Ovary (tissue), 3 donors: ENCODE results near the gene PRICKLE1.

Source experiments
- CTCF ChIP-seq, 3 donors: fragments of 450-650 bp in 2 of 3; fragments of 200-600 bp in 1 of 3; IDR thresholded peaks; one replicate each; pipeline versions ENCODE4 v1.5.1 to v1.8.0; 2016 to 2022; ENCODE audit warnings: antibody characterized with exemption in 3 of 3, mild to moderate bottlenecking in 1 of 3
- EP300 ChIP-seq: sonication (generic); formaldehyde crosslinking; IDR thresholded peaks from one replicate; pipeline ENCODE4 v1.6.1; 2017; ENCODE audit warnings: antibody characterized with exemption
- POLR2A ChIP-seq: fragments of 450-650 bp; IDR thresholded peaks from one replicate; pipeline ENCODE4 v1.6.1; 2017; ENCODE audit warnings: antibody characterized with exemption, mild to moderate bottlenecking, moderate library complexity
- donor health status: DM: no; HTN: no; CAD: no.

- TF ChIP-seq CTCF (IDR thresholded peaks at IDR 0.05) (no peak), EP300 (no peak), POLR2A (no peak)
Observed at GRCh38 chr12:42612231-42612613, 22.7 kb upstream of the PRICKLE1 start.
